HG03060 (cell line): Measurements from ENCODE around the gene TMEM59.
"Not testable (repeated sequence)": the region's sequence is repeated elsewhere in the genome, so short reads cannot be mapped to it uniquely, and the experiment has no call there.

Experiments used
- ATAC-seq: cut with Tn5 transposase; IDR thresholded peaks from one replicate; pipeline ENCODE4 v1.9.1; 2021; ENCODE audit warnings: low read depth, moderate number of reproducible peaks; ENCODE audit not compliant: unreplicated experiment

Gene TMEM59

GRCh38 chr1:54052934-54053744, at the start of gene TMEM59, which contains the start of gene TCEANC2:
TSS of gene TMEM59 (minus strand) at chr1:54053204. CDS start at chr1:54053188, 16 bp downstream.
TSS of gene TCEANC2 (plus strand) at chr1:54053608. CDS start at chr1:54054423, 815 bp downstream.
- ATAC-seq, result peak; percentile 89

- ATAC-seq, result no peak
Observed at GRCh38 chr1:54100500-54100899, 47.5 kb upstream of the TMEM59 start.

- no peak for ATAC-seq
Observed at GRCh38 chr1:54099061-54099610, 46.1 kb upstream of the TMEM59 start.

GRCh38 chr1:54096877-54097240, 43.9 kb upstream of the TMEM59 start:
- no peak for ATAC-seq

- ATAC-seq, result no peak
Observed at GRCh38 chr1:54096227-54096876, 43.3 kb upstream of the TMEM59 start.

- no peak for ATAC-seq
Observed at GRCh38 chr1:54095546-54096226, 42.7 kb upstream of the TMEM59 start.

GRCh38 chr1:54094730-54095105, 41.7 kb upstream of the TMEM59 start:
- not testable (repeated sequence) for ATAC-seq

- no peak for ATAC-seq
Observed at GRCh38 chr1:54094001-54094729, 41.2 kb upstream of the TMEM59 start.

GRCh38 chr1:54091666-54092065, 38.7 kb upstream of the TMEM59 start:
- ATAC-seq, result no peak

- ATAC-seq, result no peak
Observed at GRCh38 chr1:54088385-54088784, 35.4 kb upstream of the TMEM59 start.

GRCh38 chr1:54086754-54087153, 33.8 kb upstream of the TMEM59 start:
- ATAC-seq, result no peak

GRCh38 chr1:54084794-54085193, 31.8 kb upstream of the TMEM59 start:
- no peak for ATAC-seq

GRCh38 chr1:54081306-54082270, 28.6 kb upstream of the TMEM59 start:
- peak; percentile 57 for ATAC-seq

- ATAC-seq, result no peak
Observed at GRCh38 chr1:54080598-54081049, 27.6 kb upstream of the TMEM59 start.

GRCh38 chr1:54077359-54077758, 24.4 kb upstream of the TMEM59 start:
- no peak for ATAC-seq

GRCh38 chr1:54070171-54070837, 17.3 kb upstream of the TMEM59 start:
- peak; percentile 47 for ATAC-seq

GRCh38 chr1:54069791-54070170, 16.8 kb upstream of the TMEM59 start:
- no peak for ATAC-seq

- ATAC-seq, result no peak
Observed at GRCh38 chr1:54064299-54064698, 11.3 kb upstream of the TMEM59 start.

GRCh38 chr1:54054438-54054749, 1.4 kb upstream of the TMEM59 start:
- no peak for ATAC-seq
